Measurements from ENCODE around the gene ANXA2. TPM values are rescaled to one million over a fixed set of nuclear protein-coding genes. Genes with fewer than 3 reads are reported as not detected.

ANXA2 gene
- polyA plus RNA-seq, 1 donor (not counting 4 experiments of a cell fraction or from before 2014, with no cell fraction given): 11,017 TPM

DNA sequence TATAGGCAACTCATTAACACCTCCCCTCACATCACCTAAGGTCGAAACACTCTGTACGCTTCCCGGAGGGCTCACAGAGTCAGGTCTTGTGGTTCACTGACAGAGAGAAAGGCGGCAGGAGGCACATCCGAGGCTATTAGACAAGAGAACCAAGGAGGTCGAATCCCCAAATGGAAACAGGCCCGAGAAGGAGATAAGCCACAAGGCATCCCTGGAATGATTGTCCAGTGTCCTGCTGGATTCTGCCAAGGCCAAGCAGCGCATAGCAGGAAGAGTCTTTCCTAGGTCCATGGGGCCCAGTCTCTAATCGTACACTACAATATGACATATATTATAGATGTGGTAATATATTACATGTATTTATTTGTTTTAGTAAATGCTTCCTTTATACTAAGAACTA is 58.5 kb downstream of the ANXA2 start:
- Histone ChIP-seq H3K4me3 (ENCODE audit: control insufficient read depth in 2 of 3, extremely low read depth in 1 of 3, insufficient read depth in 2 of 3, low read depth in 1 of 3, low read length in 3 of 3) (no peak overlapping the region), H3K79me2 (ENCODE audit: control insufficient read depth, insufficient read depth, low read length) (no peaks in the 10 kb centered on the region), H4K20me1 (ENCODE audit: control insufficient read depth, extremely low read depth, insufficient read depth, low read length) (peaks cover 2% of the 10 kb centered on the region), H3K9me3 (ENCODE audit: control insufficient read depth, low read depth, low read length) (no peaks in the 10 kb centered on the region), H3K9ac (ENCODE audit: control insufficient read depth, extremely low read depth, insufficient read depth, low read length) (no peak overlapping the region), H3K27ac (ENCODE audit: control insufficient read depth, insufficient read depth, low read length) (no peak overlapping the region), H3K4me1 (ENCODE audit: control insufficient read depth, extremely low read depth, insufficient read depth, low read length) (no peaks in the 10 kb centered on the region), H2AFZ (ENCODE audit: control insufficient read depth, low read length) (no peak overlapping the region), H3K27me3 (ENCODE audit: control insufficient read depth, extremely low read depth, insufficient read depth, low read length) (no peaks in the 10 kb centered on the region), H3K9me1 (ENCODE audit: control insufficient read depth, extremely low read depth, insufficient read depth, low read length) (peaks cover 2% of the 10 kb centered on the region), H3K4me2 (ENCODE audit: control insufficient read depth, extremely low read depth, insufficient read depth, low read depth, low read length) (no peak overlapping the region), H3K36me3 (ENCODE audit: control insufficient read depth in 2 of 2, extremely low read depth in 1 of 2, insufficient read depth in 2 of 2, low read length in 2 of 2) (no peaks in the 10 kb centered on the region)
- dilution Hi-C loops (cut with MboI; ENCODE audit: extremely low pct_ligation_motif_present, low sequenced_read_pairs): no loop called here
- DNase-seq (ENCODE audit: low read depth, low spot score): no peak
- TF ChIP-seq EZH2 (IDR thresholded peaks at IDR 0.05; ENCODE audit: low read length): no peak
- TF ChIP-seq, protein P1, sequence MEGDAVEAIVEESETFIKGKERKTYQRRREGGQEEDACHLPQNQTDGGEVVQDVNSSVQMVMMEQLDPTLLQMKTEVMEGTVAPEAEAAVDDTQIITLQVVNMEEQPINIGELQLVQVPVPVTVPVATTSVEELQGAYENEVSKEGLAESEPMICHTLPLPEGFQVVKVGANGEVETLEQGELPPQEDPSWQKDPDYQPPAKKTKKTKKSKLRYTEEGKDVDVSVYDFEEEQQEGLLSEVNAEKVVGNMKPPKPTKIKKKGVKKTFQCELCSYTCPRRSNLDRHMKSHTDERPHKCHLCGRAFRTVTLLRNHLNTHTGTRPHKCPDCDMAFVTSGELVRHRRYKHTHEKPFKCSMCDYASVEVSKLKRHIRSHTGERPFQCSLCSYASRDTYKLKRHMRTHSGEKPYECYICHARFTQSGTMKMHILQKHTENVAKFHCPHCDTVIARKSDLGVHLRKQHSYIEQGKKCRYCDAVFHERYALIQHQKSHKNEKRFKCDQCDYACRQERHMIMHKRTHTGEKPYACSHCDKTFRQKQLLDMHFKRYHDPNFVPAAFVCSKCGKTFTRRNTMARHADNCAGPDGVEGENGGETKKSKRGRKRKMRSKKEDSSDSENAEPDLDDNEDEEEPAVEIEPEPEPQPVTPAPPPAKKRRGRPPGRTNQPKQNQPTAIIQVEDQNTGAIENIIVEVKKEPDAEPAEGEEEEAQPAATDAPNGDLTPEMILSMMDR (optimal IDR thresholded peaks at IDR 0.05 in 1 of 3, IDR thresholded peaks at IDR 0.05 in 1 of 3, conservative IDR thresholded peaks at IDR 0.05 in 1 of 3; ENCODE audit: extremely low read depth in 1 of 3, insufficient read depth in 2 of 3, low read length in 3 of 3): no peak
- FAIRE-seq: no peak

DNA sequence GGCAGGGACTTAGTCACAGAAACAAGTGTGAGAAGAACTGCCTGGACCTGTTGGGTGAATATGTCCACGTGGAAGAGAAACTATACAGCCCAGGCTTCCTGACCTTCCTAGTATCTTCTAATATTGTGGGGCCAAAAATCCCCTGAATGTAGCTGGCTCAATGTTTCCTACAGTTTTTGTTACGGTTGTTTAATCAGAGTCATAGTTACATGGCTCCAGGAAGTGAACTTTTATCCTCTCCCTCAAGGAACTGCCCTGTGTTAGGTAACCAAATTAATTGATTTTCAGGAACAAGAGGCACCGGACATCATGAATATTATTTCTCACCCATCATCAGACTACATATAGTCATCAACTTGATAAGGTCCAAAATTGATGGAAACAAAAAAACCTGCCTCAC is 59.0 kb downstream of the ANXA2 start:
- H3K27me3 ChIP-seq (ENCODE audit: control insufficient read depth, extremely low read depth, insufficient read depth, low read length): no peaks in the 10 kb centered on the region
- TF ChIP-seq, protein P1 (optimal IDR thresholded peaks at IDR 0.05 in 1 of 3, IDR thresholded peaks at IDR 0.05 in 1 of 3, conservative IDR thresholded peaks at IDR 0.05 in 1 of 3; ENCODE audit: extremely low read depth in 1 of 3, insufficient read depth in 2 of 3, low read length in 3 of 3): no peak
- no peak for TF ChIP-seq EZH2 (IDR thresholded peaks at IDR 0.05; ENCODE audit: low read length)
- no peak overlapping the region for H3K9ac ChIP-seq (ENCODE audit: control insufficient read depth, extremely low read depth, insufficient read depth, low read length)
- H3K36me3 ChIP-seq (ENCODE audit: control insufficient read depth in 2 of 2, extremely low read depth in 1 of 2, insufficient read depth in 2 of 2, low read length in 2 of 2): no peaks in the 10 kb centered on the region
- H3K4me2 ChIP-seq (ENCODE audit: control insufficient read depth, extremely low read depth, insufficient read depth, low read depth, low read length): no peak overlapping the region
- H4K20me1 ChIP-seq (ENCODE audit: control insufficient read depth, extremely low read depth, insufficient read depth, low read length): peaks cover 2% of the 10 kb centered on the region
- H3K79me2 ChIP-seq (ENCODE audit: control insufficient read depth, insufficient read depth, low read length): no peaks in the 10 kb centered on the region
- no peaks in the 10 kb centered on the region for H3K9me3 ChIP-seq (ENCODE audit: control insufficient read depth, low read depth, low read length)
- H3K27ac ChIP-seq (ENCODE audit: control insufficient read depth, insufficient read depth, low read length): no peak overlapping the region
- H2AFZ ChIP-seq (ENCODE audit: control insufficient read depth, low read length): no peak overlapping the region
- FAIRE-seq: no peak
- peaks cover 2% of the 10 kb centered on the region for H3K9me1 ChIP-seq (ENCODE audit: control insufficient read depth, extremely low read depth, insufficient read depth, low read length)
- no peak overlapping the region for H3K4me3 ChIP-seq (ENCODE audit: control insufficient read depth in 2 of 3, extremely low read depth in 1 of 3, insufficient read depth in 2 of 3, low read depth in 1 of 3, low read length in 3 of 3)
- no peaks in the 10 kb centered on the region for H3K4me1 ChIP-seq (ENCODE audit: control insufficient read depth, extremely low read depth, insufficient read depth, low read length)
- dilution Hi-C loops (cut with MboI; ENCODE audit: extremely low pct_ligation_motif_present, low sequenced_read_pairs): no loop called here
- no peak for DNase-seq (ENCODE audit: low read depth, low spot score)
